ENCODE results near the gene MDM4.

The MDM4 gene

GRCh38 chr1:204598319-204598969 is 82.2 kb downstream of the MDM4 start:
- H3K36me3 ChIP-seq (replicated peaks; ENCODE audit: insufficient read depth, low read length): no peaks in the 10 kb centered on the region

GRCh38 chr1:204599098-204599497 is 82.9 kb downstream of the MDM4 start:
- DNase-seq: no peak
- no peaks in the 10 kb centered on the region for H3K27me3 ChIP-seq (replicated peaks; ENCODE audit: insufficient read depth, low read length)
- H3K36me3 ChIP-seq (replicated peaks; ENCODE audit: insufficient read depth, low read length): no peaks in the 10 kb centered on the region
- H2AFZ ChIP-seq (ENCODE audit: low read length): no peak overlapping the region
- no peaks in the 10 kb centered on the region for H3K9me2 ChIP-seq (replicated peaks; ENCODE audit: insufficient read depth, low read length)
- no peak for TF ChIP-seq EZH2 (optimal IDR thresholded peaks at IDR 0.05; ENCODE audit: low read depth, low read length)
- no peak for TF ChIP-seq EZH2phosphoT487 (IDR thresholded peaks at IDR 0.05; ENCODE audit: low read length)
- TF ChIP-seq CTCF (IDR thresholded peaks at IDR 0.05; ENCODE audit: low read length): no peak
- H3K4me3 ChIP-seq (ENCODE audit: low read length): no peak overlapping the region
- H4K20me1 ChIP-seq (ENCODE audit: insufficient read depth, low read length): no peaks in the 10 kb centered on the region
- H3K9ac ChIP-seq (ENCODE audit: low read length): no peak overlapping the region
- no peak overlapping the region for H3K4me2 ChIP-seq (ENCODE audit: low read depth, low read length)
- no peaks in the 10 kb centered on the region for H3K9me3 ChIP-seq (replicated peaks; ENCODE audit: insufficient read depth, low read length)
- no peak overlapping the region for H3K27ac ChIP-seq (ENCODE audit: low read length)
- no peaks in the 10 kb centered on the region for H3K4me1 ChIP-seq (ENCODE audit: low read length)
- H3K79me2 ChIP-seq (ENCODE audit: low read length): no peaks in the 10 kb centered on the region
- no peaks in the 10 kb centered on the region for H3F3A ChIP-seq (ENCODE audit: insufficient read depth, low read length)

More at GRCh38 chr1:204598319-204598969, 82.2 kb downstream of the MDM4 start:
- Histone ChIP-seq H3K27me3 (replicated peaks; ENCODE audit: insufficient read depth, low read length) (no peaks in the 10 kb centered on the region), H2AFZ (ENCODE audit: low read length) (no peak overlapping the region), H3K4me1 (ENCODE audit: low read length) (no peaks in the 10 kb centered on the region), H3K4me2 (ENCODE audit: low read depth, low read length) (no peak overlapping the region), H3K9me3 (replicated peaks; ENCODE audit: insufficient read depth, low read length) (no peaks in the 10 kb centered on the region), H3K27ac (ENCODE audit: low read length) (no peak overlapping the region), H3K9ac (ENCODE audit: low read length) (no peak overlapping the region), H4K20me1 (ENCODE audit: insufficient read depth, low read length) (no peaks in the 10 kb centered on the region), H3F3A (ENCODE audit: insufficient read depth, low read length) (no peaks in the 10 kb centered on the region), H3K4me3 (ENCODE audit: low read length) (no peak overlapping the region), H3K79me2 (ENCODE audit: low read length) (no peaks in the 10 kb centered on the region), H3K9me2 (replicated peaks; ENCODE audit: insufficient read depth, low read length) (no peaks in the 10 kb centered on the region)
- DNase-seq: no peak
- TF ChIP-seq EZH2phosphoT487 (IDR thresholded peaks at IDR 0.05; ENCODE audit: low read length): no peak
- no peak for TF ChIP-seq CTCF (IDR thresholded peaks at IDR 0.05; ENCODE audit: low read length)
- no peak for TF ChIP-seq EZH2 (optimal IDR thresholded peaks at IDR 0.05; ENCODE audit: low read depth, low read length)

- TF ChIP-seq CTCF (IDR thresholded peaks at IDR 0.05; ENCODE audit: low read length) (no peak), EZH2 (optimal IDR thresholded peaks at IDR 0.05; ENCODE audit: low read depth, low read length) (no peak), EZH2phosphoT487 (IDR thresholded peaks at IDR 0.05; ENCODE audit: low read length) (no peak)
- H3K4me1 ChIP-seq (ENCODE audit: low read length): no peaks in the 10 kb centered on the region
- no peaks in the 10 kb centered on the region for H4K20me1 ChIP-seq (ENCODE audit: insufficient read depth, low read length)
- H3K36me3 ChIP-seq (replicated peaks; ENCODE audit: insufficient read depth, low read length): no peaks in the 10 kb centered on the region
- DNase-seq: no peak
- no peak overlapping the region for H3K4me3 ChIP-seq (ENCODE audit: low read length)
- no peaks in the 10 kb centered on the region for H3K9me2 ChIP-seq (replicated peaks; ENCODE audit: insufficient read depth, low read length)
- H3F3A ChIP-seq (ENCODE audit: insufficient read depth, low read length): no peaks in the 10 kb centered on the region
- no peaks in the 10 kb centered on the region for H3K27me3 ChIP-seq (replicated peaks; ENCODE audit: insufficient read depth, low read length)
- H3K27ac ChIP-seq (ENCODE audit: low read length): no peak overlapping the region
- no peak overlapping the region for H3K4me2 ChIP-seq (ENCODE audit: low read depth, low read length)
- H3K9ac ChIP-seq (ENCODE audit: low read length): no peak overlapping the region
- no peak overlapping the region for H2AFZ ChIP-seq (ENCODE audit: low read length)
- no peaks in the 10 kb centered on the region for H3K9me3 ChIP-seq (replicated peaks; ENCODE audit: insufficient read depth, low read length)
- H3K79me2 ChIP-seq (ENCODE audit: low read length): no peaks in the 10 kb centered on the region
These were observed 83.4 kb downstream of the MDM4 start for GRCh38 chr1:204599596-204599995.
